Raji (cell line): Measurements from ENCODE around the gene VPS16.

Experiments used
- POLR2A ChIP-seq: IDR thresholded peaks from 2 replicates; pipeline ENCODE4 v1.6.1; 2011; ENCODE audit warnings: low read depth, low read length, control low read depth; ENCODE audit not compliant: insufficient read depth

VPS16 gene

GRCh38 chr20:2890742-2891141, 50.2 kb downstream of the VPS16 start:
- TF ChIP-seq POLR2A: no peak

GRCh38 chr20:2891343-2891742, 50.8 kb downstream of the VPS16 start:
- no peak for TF ChIP-seq POLR2A

GRCh38 chr20:2892376-2892775, 51.8 kb downstream of the VPS16 start:
- TF ChIP-seq POLR2A: no peak

GRCh38 chr20:2894221-2894620, 53.7 kb downstream of the VPS16 start:
- no peak for TF ChIP-seq POLR2A

- no peak for TF ChIP-seq POLR2A
Observed at GRCh38 chr20:2899243-2899642, 58.7 kb downstream of the VPS16 start.

GRCh38 chr20:2900845-2901592, 60.5 kb downstream of the VPS16 start:
- TF ChIP-seq POLR2A: no peak

- no peak for TF ChIP-seq POLR2A
Observed at GRCh38 chr20:2902291-2902690, 61.7 kb downstream of the VPS16 start.

GRCh38 chr20:2902818-2903217, 62.3 kb downstream of the VPS16 start:
- no peak for TF ChIP-seq POLR2A

GRCh38 chr20:2903686-2904085, 63.1 kb downstream of the VPS16 start:
- TF ChIP-seq POLR2A: no peak

GRCh38 chr20:2907519-2907918, 67.0 kb downstream of the VPS16 start:
- TF ChIP-seq POLR2A: no peak

GRCh38 chr20:2909953-2910352, 69.4 kb downstream of the VPS16 start:
- TF ChIP-seq POLR2A: no peak

- TF ChIP-seq POLR2A: no peak
Observed at GRCh38 chr20:2911200-2911599, 70.7 kb downstream of the VPS16 start.

GRCh38 chr20:2914160-2914559, 73.6 kb downstream of the VPS16 start:
- TF ChIP-seq POLR2A: no peak
